Stimulated activated CD4-positive, alpha-beta T cell treated with anti-CD3 and anti-CD28 coated beads, Interleukin-12 subunit alpha, Interleukin-12 subunit beta, amount 100 ng/mL, for 48 hours (primary cell): ENCODE results near the gene TENM4.

Source experiments
- DNase-seq, 3 donors: peaks; one replicate each; pipeline ENCODE4 v3.0.0-alpha.2; 2020; ENCODE audit warnings: low read depth in 2 of 3, low spot score in 1 of 3

TENM4 gene

DNA sequence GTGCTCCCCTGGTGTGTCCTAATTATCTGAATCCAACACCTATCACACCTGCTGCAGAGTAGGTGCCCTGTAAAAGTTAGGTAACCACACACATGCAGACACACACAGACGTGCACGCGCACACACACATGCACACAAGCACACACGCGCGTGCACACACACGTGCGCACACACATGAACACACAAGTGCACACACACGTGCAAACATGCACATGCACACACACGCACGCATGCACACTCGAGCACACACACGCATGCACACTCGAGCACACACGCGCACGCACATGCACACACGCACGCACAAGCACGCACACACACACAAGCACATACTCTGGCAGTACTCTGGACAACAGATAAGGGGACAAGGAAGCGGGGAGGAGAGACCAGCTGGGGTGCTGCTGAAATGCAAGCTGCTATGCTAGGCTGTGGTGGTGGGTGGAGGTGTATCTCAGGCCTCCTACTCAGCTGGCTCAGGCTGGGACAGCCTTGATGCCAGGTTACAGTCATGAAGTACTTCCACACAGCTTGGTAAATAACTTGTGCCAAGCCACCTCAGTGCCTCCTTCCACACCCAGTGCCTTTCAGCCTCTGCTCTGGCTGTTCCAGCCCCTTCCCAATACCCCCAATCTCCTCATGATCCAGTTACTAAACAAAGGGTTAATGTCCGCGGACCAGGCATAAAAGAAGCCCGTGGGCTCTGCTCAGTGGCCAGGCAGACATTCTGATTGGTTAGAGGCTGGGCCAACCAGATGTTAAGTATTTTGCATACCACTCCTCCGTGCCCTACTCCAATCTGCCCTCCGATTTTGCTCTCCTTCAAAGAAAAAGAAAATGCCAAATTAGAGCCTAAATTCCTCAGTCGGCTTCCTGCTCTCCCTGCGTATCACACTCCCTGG is 374.1 kb downstream of the TENM4 start:
- no peak for DNase-seq

DNA sequence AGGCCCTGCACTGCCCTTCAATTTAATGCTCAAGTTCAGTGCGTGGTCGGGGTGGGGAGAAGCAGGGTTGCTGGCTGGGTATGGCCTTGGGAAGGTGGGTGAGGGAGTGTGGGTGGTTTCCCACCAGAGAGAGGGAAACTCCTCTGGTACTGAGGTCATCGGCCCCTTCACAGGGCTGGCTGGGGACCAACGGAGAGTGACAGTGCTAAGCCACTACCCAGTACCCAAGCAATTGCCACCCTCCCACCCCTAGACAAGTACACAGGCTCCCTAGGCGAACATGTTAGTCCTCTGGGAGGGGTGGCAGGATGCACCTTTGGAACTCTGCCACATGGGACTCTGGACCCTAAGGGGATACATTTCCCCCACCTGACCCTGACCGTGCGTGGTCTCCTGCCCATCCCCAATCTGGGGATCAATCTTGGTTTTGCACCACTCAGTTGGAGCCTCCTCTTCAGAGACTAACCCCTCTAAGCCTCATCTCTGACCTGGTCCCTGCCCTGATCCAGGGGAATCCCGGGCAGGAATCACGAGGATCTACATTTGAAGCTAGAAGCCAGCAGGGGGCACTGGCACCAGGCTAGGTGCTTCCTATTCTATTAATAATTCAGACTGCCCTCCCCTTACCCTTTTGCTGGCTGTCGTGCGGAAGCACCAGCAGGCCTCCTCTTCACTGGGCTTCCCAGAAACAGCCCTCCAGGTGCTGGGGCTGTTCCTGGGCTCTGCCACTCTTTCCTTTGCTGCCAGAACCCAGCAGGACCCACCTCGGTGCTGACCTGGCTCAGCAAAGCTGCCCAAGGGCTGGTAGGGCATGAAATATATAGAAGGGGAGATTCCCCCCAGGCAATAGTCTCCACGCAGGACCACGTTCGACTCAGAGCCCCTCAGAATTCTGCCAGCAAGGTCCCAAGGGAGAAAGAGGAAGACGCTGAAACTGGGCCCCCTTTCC is 377.7 kb downstream of the TENM4 start:
- no peak for DNase-seq

DNA sequence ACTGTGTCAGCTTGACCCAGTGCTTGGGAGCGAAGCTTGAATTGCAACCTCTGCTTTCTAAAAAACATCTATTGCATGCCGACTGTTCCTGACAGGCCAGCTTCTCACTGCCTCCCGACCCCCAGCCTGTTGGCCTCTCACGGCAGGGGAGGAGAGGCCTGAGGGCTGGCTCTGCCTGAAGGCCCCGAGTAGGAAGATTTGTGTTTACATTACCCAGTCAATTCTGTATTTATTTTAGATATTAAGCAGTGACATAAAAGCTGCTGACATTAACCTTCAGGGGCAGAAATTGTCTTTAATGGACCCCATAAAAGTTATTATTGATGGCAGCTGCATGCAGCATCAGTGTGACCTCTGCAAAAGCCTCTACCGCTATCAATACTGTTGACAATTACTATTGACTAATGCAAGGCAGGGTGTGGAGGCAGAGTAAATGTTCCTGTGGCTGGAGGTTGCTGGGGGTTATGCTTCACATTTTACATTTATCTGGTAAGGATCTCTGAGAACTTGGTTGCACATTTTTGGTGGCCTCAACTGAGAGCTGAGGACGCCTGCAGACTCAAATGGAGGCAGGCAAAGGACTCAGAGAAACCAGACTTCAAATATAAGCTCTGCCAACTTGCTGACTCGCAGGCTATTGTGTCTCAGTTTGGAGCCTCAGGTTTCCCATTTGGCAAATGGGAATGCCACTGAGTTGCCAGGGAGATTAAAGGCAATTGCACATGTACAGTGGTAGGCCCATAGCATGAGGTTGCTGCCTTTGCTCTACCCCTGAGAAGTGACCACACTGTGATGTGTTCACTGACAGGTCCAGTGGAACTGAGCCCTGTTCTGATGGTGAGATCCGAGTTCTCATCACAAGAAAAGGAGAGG is 380.5 kb downstream of the TENM4 start:
- no peak for DNase-seq

GRCh38 chr11:79059141-79059540 is 381.7 kb downstream of the TENM4 start:
- DNase-seq, result no peak

DNA sequence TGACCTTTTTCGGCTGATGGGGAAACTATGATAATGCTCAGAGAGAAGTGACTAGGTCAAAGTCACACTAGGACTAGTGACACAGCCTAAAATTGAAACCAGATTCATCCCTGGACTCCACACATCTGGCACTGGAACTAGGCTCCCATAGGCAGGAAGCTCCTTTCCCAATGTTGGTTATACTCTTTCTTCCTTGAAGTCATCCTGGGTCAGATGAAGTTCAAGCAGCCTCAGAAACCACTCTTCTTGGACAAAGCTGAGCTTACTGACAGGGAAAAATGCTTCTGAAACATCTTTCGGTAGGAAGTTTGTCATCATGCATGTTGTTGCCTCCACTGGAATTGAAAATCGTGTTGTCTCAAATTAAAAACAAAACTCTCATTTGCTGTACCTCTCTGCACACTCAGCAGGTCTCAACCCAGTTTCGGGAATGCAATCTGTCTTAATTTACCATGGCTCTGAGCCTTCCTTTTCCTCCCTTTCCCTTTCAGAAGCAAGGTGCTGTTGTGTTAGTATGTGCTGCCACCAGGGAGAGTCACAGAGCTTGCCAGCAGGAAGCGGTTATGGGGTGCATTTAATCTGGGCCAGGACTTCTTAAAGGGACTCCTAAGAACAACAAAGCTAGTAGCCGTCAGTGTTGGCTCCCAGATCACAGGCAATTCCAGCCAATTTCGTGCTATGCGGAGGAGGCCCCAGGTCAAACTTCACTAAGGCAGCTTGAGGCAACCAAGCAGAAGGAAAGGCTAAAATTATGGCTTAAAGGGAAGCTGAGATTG is 384.8 kb downstream of the TENM4 start:
- DNase-seq, result no peak

DNA sequence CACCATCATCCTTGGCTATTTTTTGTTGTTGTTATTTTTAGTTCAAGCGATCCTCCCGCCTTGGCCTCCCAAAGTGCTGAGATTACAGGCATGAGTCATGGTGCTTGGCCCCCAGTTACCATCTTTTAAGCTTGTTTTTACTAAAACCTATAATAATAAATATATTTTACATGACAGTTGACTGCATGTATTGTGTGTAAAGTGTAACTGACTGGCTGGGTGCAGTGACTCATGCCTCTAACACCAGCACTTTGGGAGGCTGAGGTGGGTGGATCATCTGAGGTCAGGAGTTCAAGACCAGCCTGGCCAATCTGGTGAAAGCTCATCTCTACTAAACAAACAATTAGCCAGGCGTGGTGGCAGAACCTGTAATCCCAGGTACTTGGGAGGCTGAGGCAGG is 386.2 kb downstream of the TENM4 start:
- DNase-seq, result no peak

GRCh38 chr11:79052544-79052943 is 388.3 kb downstream of the TENM4 start:
- no peak for DNase-seq

DNA sequence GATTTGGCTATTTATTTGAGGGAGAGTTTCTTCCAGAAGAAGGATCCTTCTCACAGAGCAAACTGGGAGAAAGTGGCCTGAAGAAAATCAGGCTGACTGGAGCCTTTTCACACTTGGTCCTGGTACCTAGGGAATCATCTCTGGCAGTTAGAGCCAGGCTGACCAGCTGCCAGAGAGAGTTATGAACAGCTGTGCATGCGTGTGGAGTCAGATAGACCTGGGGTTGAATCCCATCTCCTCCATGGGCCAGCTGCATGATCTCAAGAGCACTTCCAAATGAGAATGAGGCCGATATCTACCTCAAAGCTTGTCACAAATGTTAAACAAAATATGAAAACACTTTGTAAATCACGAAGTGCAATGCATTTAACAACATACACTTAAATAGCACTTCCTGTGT is 390.0 kb downstream of the TENM4 start:
- no peak for DNase-seq

- DNase-seq, result no peak
These were observed 391.1 kb downstream of the TENM4 start for GRCh38 chr11:79049741-79050179.

GRCh38 chr11:79047980-79048379 is 392.9 kb downstream of the TENM4 start:
- no peak for DNase-seq

DNA sequence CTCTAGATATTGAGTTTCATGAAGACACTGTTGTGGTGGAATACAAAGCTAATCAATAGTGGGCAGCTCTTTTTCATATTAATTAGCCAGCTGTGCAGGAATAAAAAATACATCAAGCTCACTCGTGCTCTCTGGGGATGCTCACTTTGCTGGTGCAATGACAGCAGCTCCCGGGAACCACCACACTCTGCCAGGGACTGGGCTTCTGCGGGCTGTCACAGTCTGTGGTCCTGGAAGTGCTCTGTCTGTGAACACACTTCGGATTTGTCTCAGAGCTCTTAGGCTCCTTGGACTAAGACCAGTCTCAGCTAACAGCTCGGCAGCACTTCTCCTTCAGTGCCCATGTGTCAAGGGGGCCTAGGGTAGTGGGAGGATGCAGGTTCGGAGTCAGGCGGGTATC is 393.5 kb downstream of the TENM4 start:
- DNase-seq, result no peak

DNA sequence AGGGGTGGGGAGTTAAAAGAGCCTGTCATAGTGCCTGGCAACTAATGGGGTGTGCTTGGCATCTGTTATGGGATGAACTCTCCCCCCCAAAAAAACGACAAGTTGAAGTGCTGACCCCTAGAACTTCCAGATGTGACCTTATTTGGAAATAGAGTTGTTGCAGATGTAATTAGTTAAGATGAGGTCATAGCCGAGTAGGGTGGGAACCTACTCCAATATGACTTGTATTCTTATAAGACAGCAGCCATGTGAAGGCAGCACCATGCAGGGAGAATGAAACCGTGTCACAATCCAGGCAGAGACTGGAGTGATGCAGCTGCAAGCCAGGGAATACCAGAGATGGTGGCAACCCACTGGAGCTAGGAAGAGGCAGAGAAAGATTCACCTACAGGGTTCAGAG is 394.5 kb downstream of the TENM4 start:
- no peak for DNase-seq

DNA sequence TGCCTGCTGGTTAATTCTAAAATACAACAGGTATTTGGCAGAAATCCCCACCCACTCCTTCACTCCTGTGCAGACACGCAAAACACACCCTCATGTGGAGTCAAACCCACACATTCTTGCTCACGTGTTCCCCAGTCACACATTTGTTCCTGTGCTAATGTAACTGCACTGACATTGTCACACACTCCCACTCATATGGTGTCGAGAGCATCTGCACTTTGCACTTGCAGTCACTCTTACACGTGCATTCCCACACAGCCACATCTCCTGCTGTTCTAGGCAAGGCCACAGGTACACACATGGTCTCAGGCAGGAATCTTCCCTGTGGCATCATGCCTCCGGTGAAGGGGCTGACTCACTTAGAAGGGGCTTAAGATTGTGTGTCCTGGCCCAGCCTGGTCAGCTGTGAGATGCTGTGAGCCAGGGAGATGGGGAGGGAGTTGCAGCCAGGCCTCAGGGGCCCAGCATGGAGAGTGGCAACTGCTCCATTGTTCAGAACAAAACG is 395.0 kb downstream of the TENM4 start:
- no peak for DNase-seq

DNA sequence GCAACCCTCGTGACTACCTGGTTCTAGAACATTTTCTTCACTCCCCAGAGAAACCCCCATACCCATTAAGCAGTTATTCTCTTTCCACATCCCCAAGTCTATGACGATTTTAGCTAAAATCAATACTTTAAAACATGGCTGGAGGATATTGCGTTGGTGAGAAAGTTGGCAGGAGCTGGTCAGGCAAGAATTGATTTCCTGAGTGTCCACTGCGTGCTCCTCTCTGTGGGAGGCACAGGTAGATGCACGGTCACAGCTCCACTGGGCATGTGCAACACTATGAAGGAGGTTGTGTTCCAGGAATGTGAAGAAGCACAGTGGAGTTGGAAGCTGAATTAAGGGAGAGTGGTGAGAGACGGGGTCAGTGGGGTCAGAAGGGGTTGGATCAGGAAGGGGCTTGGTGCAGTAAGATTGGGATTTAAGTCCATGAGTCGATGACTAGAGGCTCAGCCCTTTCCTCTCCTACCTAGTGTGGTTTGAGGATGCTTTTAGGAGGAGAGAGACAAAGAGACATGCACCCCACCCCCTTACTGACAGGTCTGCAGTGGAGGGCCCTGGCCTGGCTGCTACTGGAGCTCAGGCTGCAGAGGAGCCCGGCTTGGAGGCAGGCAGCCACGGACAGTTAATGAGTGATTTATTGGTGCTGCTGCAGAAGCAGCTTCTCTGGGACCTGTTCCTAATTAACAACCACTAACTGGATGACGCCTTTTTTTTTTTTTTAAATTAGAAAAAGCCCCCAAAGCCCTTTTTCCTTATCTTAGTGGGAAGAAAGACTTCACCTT is 395.6 kb downstream of the TENM4 start:
- no peak for DNase-seq

DNA sequence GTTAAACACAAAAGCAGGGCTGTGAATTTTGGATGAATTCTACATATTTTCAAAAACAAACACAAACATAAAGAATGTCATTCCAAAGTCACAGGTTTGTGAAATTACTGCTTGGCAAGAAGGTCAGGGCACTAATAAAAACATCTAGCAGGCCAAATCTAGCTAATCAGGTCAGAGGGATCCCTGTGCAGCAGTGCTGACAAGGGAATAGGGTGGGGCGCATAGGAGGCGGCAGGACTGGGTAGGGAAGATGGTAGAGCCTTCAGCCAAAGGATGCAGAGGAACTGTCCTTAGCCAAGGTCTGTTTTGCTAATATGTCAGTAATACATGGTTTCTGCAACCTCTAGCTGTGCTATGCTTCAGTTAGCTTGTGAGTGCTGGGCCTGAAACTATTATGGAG is 396.6 kb downstream of the TENM4 start:
- DNase-seq, result no peak

DNA sequence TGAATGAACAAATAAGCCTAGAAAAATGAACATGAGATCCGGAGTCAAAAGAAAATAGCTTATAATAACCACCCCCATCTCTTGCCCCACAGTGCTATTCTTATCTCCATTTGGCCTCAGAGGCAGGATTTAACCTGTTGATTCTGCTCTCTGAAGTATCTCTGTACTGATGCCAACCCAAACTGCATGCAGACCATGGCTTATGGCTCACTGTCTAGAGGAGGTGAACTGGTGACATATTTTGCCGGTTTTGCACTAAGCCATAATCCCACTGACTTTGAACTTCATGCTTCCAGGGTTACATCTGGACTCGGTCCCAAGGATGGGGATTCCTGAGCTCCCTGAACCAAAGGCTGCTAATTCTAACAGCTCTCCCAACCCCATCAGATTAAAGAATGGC is 397.1 kb downstream of the TENM4 start:
- no peak for DNase-seq

DNA sequence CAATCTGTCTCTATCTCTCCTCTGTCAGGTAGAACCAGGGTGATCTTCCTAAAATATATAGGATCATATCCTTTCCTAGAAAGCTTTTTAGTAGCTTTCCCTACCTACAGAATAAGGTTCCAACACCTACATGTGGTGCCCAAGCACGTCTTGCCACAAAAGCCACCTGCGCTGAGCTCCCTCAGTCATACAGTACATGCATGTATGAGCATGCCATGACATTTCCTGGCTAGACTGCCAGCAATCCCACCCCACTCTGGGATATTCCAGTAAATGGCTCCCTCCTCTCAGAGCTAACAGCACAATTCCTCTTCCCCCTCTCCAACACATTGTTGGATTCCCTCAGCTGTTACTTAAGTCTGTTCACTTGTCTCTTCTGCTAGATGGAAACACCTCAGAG is 398.0 kb downstream of the TENM4 start:
- DNase-seq, result no peak

DNA sequence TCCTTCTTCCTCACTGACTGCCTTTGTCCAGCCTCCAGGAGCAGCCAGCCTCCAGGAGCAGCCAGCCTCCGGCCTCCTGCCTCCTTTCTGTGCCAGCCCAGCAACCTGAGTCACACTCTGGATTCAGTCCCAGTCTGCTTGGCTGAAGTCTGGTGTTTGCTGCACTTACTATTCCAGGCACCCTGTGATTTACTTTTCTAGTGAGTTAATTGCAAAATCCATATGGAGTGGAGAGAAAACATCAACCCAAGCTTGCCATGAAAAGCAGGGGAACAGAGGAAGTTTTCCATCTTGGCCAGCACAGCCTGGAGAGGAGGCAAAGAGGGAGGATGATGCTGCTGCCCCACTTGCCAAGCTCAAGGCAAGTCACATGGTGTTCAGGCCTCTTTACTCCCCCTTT is 400.5 kb downstream of the TENM4 start:
- DNase-seq, result no peak

DNA sequence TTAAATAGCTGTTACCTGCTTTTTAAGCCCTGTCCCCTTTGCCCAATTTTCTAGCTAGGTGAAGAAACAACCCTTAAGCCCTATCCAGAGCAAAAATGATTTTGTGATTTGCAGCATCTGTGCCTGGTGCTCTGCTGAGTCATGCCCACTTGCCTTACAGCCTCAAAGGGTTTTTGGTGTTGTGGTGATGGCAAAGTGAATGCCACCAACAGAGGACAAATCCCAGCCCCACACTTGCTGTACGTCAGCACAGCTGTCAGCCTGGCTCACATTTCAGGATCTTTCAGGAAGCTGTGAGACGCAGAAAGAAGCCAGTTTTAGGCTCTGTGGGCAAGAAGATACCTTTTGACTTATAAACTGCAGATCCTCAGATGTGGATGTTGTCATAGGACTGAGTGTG is 401.7 kb downstream of the TENM4 start:
- no peak for DNase-seq
